ENCODE measurements around the gene MYD88. TPM values are rescaled to one million over a fixed set of nuclear protein-coding genes. Genes with fewer than 3 reads are reported as not detected.

Gene MYD88
- total and polyA plus RNA-seq, 9 of the 15 experiments (the other 6 are each of a cell fraction or from before 2014, with no cell fraction given), result 3.2 to 47.3 (median 27.6) TPM

DNA sequence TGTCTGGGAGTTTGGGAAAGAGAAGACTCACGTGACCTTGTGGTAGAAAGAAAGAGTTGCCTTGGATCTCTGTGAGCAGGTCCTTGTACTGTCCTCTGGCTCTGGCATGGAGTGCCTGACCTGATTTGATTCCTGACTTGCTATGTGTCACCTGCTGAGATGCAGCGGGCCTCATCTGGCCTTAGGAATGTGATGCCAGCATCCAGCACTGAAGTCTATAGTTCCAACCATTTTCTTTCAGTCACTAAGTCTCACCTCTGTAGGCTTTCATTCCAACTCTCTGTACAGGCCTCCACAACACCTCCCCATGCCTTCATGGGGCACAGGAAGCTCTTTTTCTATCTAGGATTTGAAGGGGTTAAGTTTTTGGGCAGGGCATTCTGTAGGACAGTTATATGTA, 14.8 kb downstream of the MYD88 start:
- POLR2A ChIA-PET, result interaction anchor here (3.1 to 4.3 kb wide), 2 partner anchors 11 to 12 kb away, joined by 14 to 29 read pairs; partner anchors contain the start of gene OXSR1
- no peak overlapping the region for H2AFZ ChIP-seq (ENCODE audit: low read depth, low read length)
- no TSS peak for BruUV-seq (replicated peaks)
- no peaks in the 10 kb centered on the region for H3K27me3 ChIP-seq (ENCODE audit: control insufficient read depth in 2 of 2, insufficient read depth in 2 of 2, low read length in 2 of 2)
- H3K9me3 ChIP-seq (replicated peaks; ENCODE audit: control insufficient read depth, insufficient read depth, low read depth, low read length), result no peaks in the 10 kb centered on the region
- H3K4me1 ChIP-seq (replicated peaks in 1 of 2; ENCODE audit: control insufficient read depth in 2 of 2, insufficient read depth in 2 of 2, low read length in 2 of 2), result peaks cover 9 to 32% of the 10 kb centered on the region in 2 experiments
- no peaks in the 10 kb centered on the region for H3K9me1 ChIP-seq (ENCODE audit: control insufficient read depth, insufficient read depth, low read length)
- H3K9ac ChIP-seq (ENCODE audit: insufficient read depth in 1 of 2, low read depth in 2 of 2, low read length in 2 of 2), result no peak overlapping the region
- TF ChIP-seq POLR2AphosphoS2 (IDR thresholded peaks at IDR 0.05; ENCODE audit: low read length) (no peak), MTA3 (IDR thresholded peaks at IDR 0.05; ENCODE audit: borderline replicate concordance) (no peak)
- intact Hi-C loops (cut with micrococcal nuclease), result no loop called here
- H3K79me2 ChIP-seq (ENCODE audit: control insufficient read depth, insufficient read depth, low read length), result no peaks in the 10 kb centered on the region
- no peak overlapping the region for H3K4me3 ChIP-seq
- 62% methylated on average over 2 of the region's 2 CpGs for WGBS (ENCODE audit: insufficient coverage, low coverage, missing lambda C conversion rate)
- CTCF ChIA-PET (ENCODE audit: low intra/inter-chr PET ratio), result no interaction called here
- H4K20me1 ChIP-seq (replicated peaks; ENCODE audit: control insufficient read depth, insufficient read depth, low read length), result no peaks in the 10 kb centered on the region
- H3K27ac ChIP-seq (ENCODE audit: extremely low read depth, low read depth, low read length), result no peak overlapping the region
- H3K4me2 ChIP-seq (ENCODE audit: insufficient read depth, low read length), result no peak overlapping the region
- no peak for ATAC-seq
- in situ Hi-C loops (cut with MboI), result no loop called here
- no peak for FAIRE-seq
- no peak for DNase-seq (ENCODE audit: extremely low read depth in 1 of 4, low spot score in 3 of 4)
- no peaks in the 10 kb centered on the region for H3K36me3 ChIP-seq (ENCODE audit: control insufficient read depth, insufficient read depth, low read length)

DNA sequence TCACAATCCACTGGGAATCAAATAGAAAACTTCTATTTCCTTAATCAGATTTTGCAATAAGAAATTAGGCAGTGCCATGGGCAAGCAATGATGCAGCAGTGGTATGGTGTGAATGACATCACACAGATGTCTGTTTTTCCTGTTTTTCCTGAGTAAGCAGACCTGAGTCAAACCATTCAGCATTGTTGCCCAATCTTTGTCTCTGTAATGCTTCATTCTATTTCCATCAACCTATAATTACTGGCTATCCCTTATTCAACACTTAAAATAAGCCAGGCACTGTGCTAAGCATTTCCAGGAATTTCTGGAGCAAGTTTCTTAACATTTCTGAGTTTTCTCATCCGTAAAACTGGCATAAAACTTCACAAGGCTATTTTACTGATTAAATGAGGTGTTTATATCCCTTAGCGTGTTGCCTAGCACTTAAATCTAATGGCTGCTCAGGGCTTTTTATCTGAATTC, 15.6 kb downstream of the MYD88 start:
- intact Hi-C loops (cut with micrococcal nuclease), result no loop called here
- no peak overlapping the region for H3K4me3 ChIP-seq
- no peak overlapping the region for H3K9ac ChIP-seq (ENCODE audit: insufficient read depth in 1 of 2, low read depth in 2 of 2, low read length in 2 of 2)
- H3K36me3 ChIP-seq (ENCODE audit: control insufficient read depth, insufficient read depth, low read length), result no peaks in the 10 kb centered on the region
- no peaks in the 10 kb centered on the region for H3K9me3 ChIP-seq (replicated peaks; ENCODE audit: control insufficient read depth, insufficient read depth, low read depth, low read length)
- POLR2A ChIA-PET, result interaction anchor here (3.1 to 4.3 kb wide), 2 partner anchors 10 to 13 kb away, joined by 14 to 29 read pairs; partner anchors contain the start of gene OXSR1
- ATAC-seq (no peak), FAIRE-seq (no peak), DNase-seq (ENCODE audit: extremely low read depth in 1 of 4, low spot score in 3 of 4) (no peak)
- no peaks in the 10 kb centered on the region for H3K9me1 ChIP-seq (ENCODE audit: control insufficient read depth, insufficient read depth, low read length)
- no peaks in the 10 kb centered on the region for H3K79me2 ChIP-seq (ENCODE audit: control insufficient read depth, insufficient read depth, low read length)
- CTCF ChIA-PET (ENCODE audit: low intra/inter-chr PET ratio), result no interaction called here
- 69% methylated on average over 2 of the region's 2 CpGs for WGBS (ENCODE audit: insufficient coverage, low coverage, missing lambda C conversion rate)
- peak; percentile 11; the same call in 1 of the 2 replicates for TF ChIP-seq ZNF316 (IDR thresholded peaks at IDR 0.05)
- TF ChIP-seq CEBPB (tag; IDR thresholded peaks at IDR 0.05), result peak; percentile 55
- no peak for TF ChIP-seq CCAR2 (IDR thresholded peaks at IDR 0.05; ENCODE audit: low read depth, low read length)
- TF ChIP-seq U2AF2 (optimal IDR thresholded peaks at IDR 0.05; ENCODE audit: low read depth, low read length), result no peak
- no peak for TF ChIP-seq MCM7 (IDR thresholded peaks at IDR 0.05)
- TF ChIP-seq, protein P1, sequence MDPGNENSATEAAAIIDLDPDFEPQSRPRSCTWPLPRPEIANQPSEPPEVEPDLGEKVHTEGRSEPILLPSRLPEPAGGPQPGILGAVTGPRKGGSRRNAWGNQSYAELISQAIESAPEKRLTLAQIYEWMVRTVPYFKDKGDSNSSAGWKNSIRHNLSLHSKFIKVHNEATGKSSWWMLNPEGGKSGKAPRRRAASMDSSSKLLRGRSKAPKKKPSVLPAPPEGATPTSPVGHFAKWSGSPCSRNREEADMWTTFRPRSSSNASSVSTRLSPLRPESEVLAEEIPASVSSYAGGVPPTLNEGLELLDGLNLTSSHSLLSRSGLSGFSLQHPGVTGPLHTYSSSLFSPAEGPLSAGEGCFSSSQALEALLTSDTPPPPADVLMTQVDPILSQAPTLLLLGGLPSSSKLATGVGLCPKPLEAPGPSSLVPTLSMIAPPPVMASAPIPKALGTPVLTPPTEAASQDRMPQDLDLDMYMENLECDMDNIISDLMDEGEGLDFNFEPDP (CRISPR knock-in tag; IDR thresholded peaks at IDR 0.05), result no peak
- TF ChIP-seq CEBPG (CRISPR knock-in tag; IDR thresholded peaks at IDR 0.05), result no peak
- peak; percentile 81 to 89 for TF ChIP-seq CEBPG (tag; conservative IDR thresholded peaks at IDR 0.05 in 1 of 2, IDR thresholded peaks at IDR 0.05 in 1 of 2)
- BruUV-seq (replicated peaks), result no TSS peak
- no peaks in the 10 kb centered on the region for H4K20me1 ChIP-seq (replicated peaks; ENCODE audit: control insufficient read depth, insufficient read depth, low read length)
- peaks cover 9 to 32% of the 10 kb centered on the region in 2 experiments for H3K4me1 ChIP-seq (replicated peaks in 1 of 2; ENCODE audit: control insufficient read depth in 2 of 2, insufficient read depth in 2 of 2, low read length in 2 of 2)
- in situ Hi-C loops (cut with MboI), result no loop called here
- H3K27ac ChIP-seq (ENCODE audit: extremely low read depth, low read depth, low read length), result no peak overlapping the region
- no peak overlapping the region for H2AFZ ChIP-seq (ENCODE audit: low read depth, low read length)
- no peaks in the 10 kb centered on the region for H3K27me3 ChIP-seq (ENCODE audit: control insufficient read depth in 2 of 2, insufficient read depth in 2 of 2, low read length in 2 of 2)
- no peak overlapping the region for H3K4me2 ChIP-seq (ENCODE audit: insufficient read depth, low read length)
